AG10803 (cell line): ENCODE results near the gene AKT3.

ENCODE experiments used
- DNase-seq: peaks from one replicate; pipeline ENCODE4 v3.0.0; 2010; ENCODE audit warnings: low read depth
- H3K4me3 ChIP-seq: 2 replicates; pipeline ENCODE4 v1.5.1; 2011; ENCODE audit warnings: mild to moderate bottlenecking, low read length, control low read depth
- CTCF ChIP-seq: conservative IDR thresholded peaks from 2 replicates; pipeline ENCODE4 v1.5.1; 2011; ENCODE audit warnings: mild to moderate bottlenecking, low read length, control low read depth, inconsistent platforms

Gene AKT3

GRCh38 chr1:243548516-243548915, 301.5 kb downstream of the AKT3 start:
- H3K4me3 ChIP-seq, result no peak overlapping the region
- DNase-seq, result no peak
- TF ChIP-seq CTCF, result no peak

- H3K4me3 ChIP-seq, result no peak overlapping the region
- DNase-seq, result no peak
- no peak for TF ChIP-seq CTCF
Measured at GRCh38 chr1:243547891-243548290, 302.2 kb downstream of the AKT3 start.

- H3K4me3 ChIP-seq, result no peak overlapping the region
- no peak for DNase-seq
- TF ChIP-seq CTCF, result no peak
Measured at GRCh38 chr1:243546457-243546856, 303.6 kb downstream of the AKT3 start.

- DNase-seq, result no peak
- TF ChIP-seq CTCF, result no peak
- H3K4me3 ChIP-seq, result no peak overlapping the region
Measured at GRCh38 chr1:243543501-243543900, 306.5 kb downstream of the AKT3 start.

GRCh38 chr1:243542739-243543415, 307.2 kb downstream of the AKT3 start:
- TF ChIP-seq CTCF, result no peak
- no peak for DNase-seq
- H3K4me3 ChIP-seq, result no peak overlapping the region

- H3K4me3 ChIP-seq, result no peak overlapping the region
- no peak for TF ChIP-seq CTCF
- no peak for DNase-seq
Measured at GRCh38 chr1:243539636-243540035, 310.4 kb downstream of the AKT3 start.

GRCh38 chr1:243535014-243535413, 315.0 kb downstream of the AKT3 start:
- TF ChIP-seq CTCF, result no peak
- DNase-seq, result no peak
- H3K4me3 ChIP-seq, result no peak overlapping the region
